Right atrium auricular region (tissue), 2 donors: ENCODE data around the gene CMPK2. TPM values are rescaled to one million over a fixed set of nuclear protein-coding genes. Genes with fewer than 3 reads are reported as not detected.

Source experiments
- DNase-seq: peaks from one replicate; pipeline ENCODE4 v3.0.0-alpha.2; 2019; ENCODE audit warnings: low spot score
- H3K27ac ChIP-seq, 2 donors: fragments of 200-600 bp; sonication (generic); 1 replicate in 1 of 2; 2 replicates in 1 of 2; pipeline ENCODE4 v1.5.1; 2016 to 2019
- H3K27me3 ChIP-seq, 2 donors: fragments of 200-600 bp; sonication (generic); one replicate each; pipeline versions ENCODE4 v1.5.1 to v1.6.0; 2017 to 2019
- H3K36me3 ChIP-seq: fragments of 200-600 bp; sonication (generic); one replicate; pipeline ENCODE4 v1.5.1; 2016
- H3K4me1 ChIP-seq, 2 donors: fragments of 200-600 bp; sonication (generic); one replicate each; pipeline versions ENCODE4 v1.5.1 to v1.6.0; 2017 to 2019
- H3K4me3 ChIP-seq, 2 donors: fragments of 200-600 bp; sonication (generic); 1 replicate in 1 of 2; 2 replicates in 1 of 2; pipeline ENCODE4 v1.5.1; 2017 to 2019; ENCODE audit warnings: mild to moderate bottlenecking in 1 of 2, moderate library complexity in 1 of 2
- H3K9me3 ChIP-seq, 2 donors: fragments of 200-600 bp; sonication (generic); one replicate each; pipeline ENCODE4 v1.5.1; 2019
- CTCF ChIP-seq, 2 donors: fragments of 200-600 bp; sonication (generic); IDR thresholded peaks; one replicate each; pipeline ENCODE4 v1.5.1; 2019; ENCODE audit warnings: antibody characterized with exemption in 2 of 2
- total RNA-seq, 2 donors: library from RNA; depleted of rRNA; stranded (reverse); fragments of >200 nt; gene quantifications; one replicate each; pipeline ENCODE4 v1.1.0, GENCODE V29; 2016

CMPK2 gene
- total RNA-seq, 2 donors from 2014 or later: 1.8 to 4.4 TPM

GRCh38 chr2:6827566-6828298, 38.0 kb downstream of the CMPK2 start:
- peaks cover 0 to 13% of the 10 kb centered on the region in 2 donors for H3K4me1 ChIP-seq
- H3K36me3 ChIP-seq: no peaks in the 10 kb centered on the region
- H3K4me3 ChIP-seq: no peak overlapping the region
- DNase-seq: no peak
- no peak overlapping the region for H3K27ac ChIP-seq
- TF ChIP-seq CTCF (IDR thresholded peaks at IDR 0.05): no peak
- no peaks in the 10 kb centered on the region for H3K27me3 ChIP-seq
- H3K9me3 ChIP-seq: peaks cover 0 to 6% of the 10 kb centered on the region in 2 donors

GRCh38 chr2:6826081-6826913, 39.4 kb downstream of the CMPK2 start:
- no peaks in the 10 kb centered on the region for H3K27me3 ChIP-seq
- peaks cover 0 to 4% of the 10 kb centered on the region in 2 donors for H3K9me3 ChIP-seq
- no peak for DNase-seq
- H3K27ac ChIP-seq: no peak overlapping the region
- H3K4me3 ChIP-seq: no peak overlapping the region
- no peaks in the 10 kb centered on the region for H3K36me3 ChIP-seq
- H3K4me1 ChIP-seq: peaks cover 0 to 13% of the 10 kb centered on the region in 2 donors
- TF ChIP-seq CTCF (IDR thresholded peaks at IDR 0.05): peak; percentile 22 to 70

DNA sequence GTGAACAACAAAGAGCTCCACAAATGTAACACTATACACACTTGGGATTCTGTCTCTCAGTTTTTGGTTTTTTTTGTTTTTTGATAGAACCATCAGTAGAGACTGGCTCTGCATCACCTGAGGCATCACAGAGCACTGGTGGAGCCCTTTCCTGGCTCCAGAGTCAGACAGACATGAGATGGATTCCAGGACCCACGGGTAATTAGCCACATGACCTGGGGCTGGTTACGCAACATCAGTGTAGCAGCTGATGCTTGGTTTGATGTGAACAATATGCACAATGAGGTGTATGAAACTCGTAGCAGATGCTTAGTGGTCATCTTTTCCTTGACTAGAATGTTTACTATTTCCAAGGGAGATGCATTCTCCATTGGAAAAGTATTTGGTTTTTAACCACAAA, 40.7 kb downstream of the CMPK2 start:
- H3K4me1 ChIP-seq: peaks cover 0 to 13% of the 10 kb centered on the region in 2 donors
- no peak overlapping the region for H3K27ac ChIP-seq
- H3K4me3 ChIP-seq: no peak overlapping the region
- TF ChIP-seq CTCF (IDR thresholded peaks at IDR 0.05): no peak
- DNase-seq: no peak
- H3K36me3 ChIP-seq: no peaks in the 10 kb centered on the region
- no peaks in the 10 kb centered on the region for H3K9me3 ChIP-seq
- H3K27me3 ChIP-seq: no peaks in the 10 kb centered on the region

DNA sequence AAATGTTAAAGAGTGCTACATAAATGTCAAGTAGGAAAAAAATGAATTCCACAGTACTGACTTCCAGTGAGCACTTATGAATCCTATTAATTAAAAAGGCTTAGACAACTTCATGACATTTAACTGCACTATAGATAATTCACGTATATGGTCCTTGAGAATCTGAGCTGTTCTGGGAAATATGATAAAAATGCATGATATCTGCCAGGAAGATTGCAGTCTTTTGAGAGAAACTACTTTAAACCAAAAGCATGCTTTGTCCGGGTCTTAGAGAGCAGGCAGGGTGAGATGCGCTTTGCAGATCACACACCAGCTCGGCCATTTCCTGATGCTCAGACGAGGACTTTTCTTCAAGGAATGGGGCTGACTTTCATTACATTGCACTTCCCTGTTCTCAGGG, 42.6 kb downstream of the CMPK2 start:
- no peak for DNase-seq
- Histone ChIP-seq H3K9me3 (no peaks in the 10 kb centered on the region), H3K4me3 (no peak overlapping the region), H3K27me3 (no peaks in the 10 kb centered on the region), H3K36me3 (no peaks in the 10 kb centered on the region), H3K4me1 (peaks cover 0 to 13% of the 10 kb centered on the region in 2 donors), H3K27ac (no peak overlapping the region)
- TF ChIP-seq CTCF (IDR thresholded peaks at IDR 0.05): no peak

GRCh38 chr2:6822406-6822805, 43.3 kb downstream of the CMPK2 start:
- no peak for TF ChIP-seq CTCF (IDR thresholded peaks at IDR 0.05)
- Histone ChIP-seq H3K4me3 (no peak overlapping the region), H3K9me3 (no peaks in the 10 kb centered on the region), H3K36me3 (no peaks in the 10 kb centered on the region), H3K4me1 (peaks cover 0 to 6% of the 10 kb centered on the region in 2 donors), H3K27ac (no peak overlapping the region), H3K27me3 (no peaks in the 10 kb centered on the region)
- DNase-seq: no peak
